Measurements from ENCODE around the gene MUC5B. TPM values are rescaled to one million over a fixed set of nuclear protein-coding genes. Genes with fewer than 3 reads are reported as not detected.

MUC5B gene
- total and polyA plus RNA-seq, 2 of the 13 experiments (the other 11 are each of a cell fraction or from before 2014, with no cell fraction given) = 0.01 TPM; not detected in 1

- TF ChIP-seq ZMYM4 (CRISPR knock-in tag; IDR thresholded peaks at IDR 0.05) = 0 out of 2 replicates have a peak, but pooled peaks have one; percentile 47
- TF ChIP-seq GLI4 (CRISPR knock-in tag; IDR thresholded peaks at IDR 0.05; ENCODE audit: borderline replicate concordance) = no peak; the same call in 1 of the 2 replicates
- no peak for TF ChIP-seq KAT2B (IDR thresholded peaks at IDR 0.05; ENCODE audit: borderline replicate concordance, low read depth, low read length)
- TF ChIP-seq SSRP1 (CRISPR knock-in tag; IDR thresholded peaks at IDR 0.05) = no peak
- no peak for TF ChIP-seq KAT7 (CRISPR knock-in tag; IDR thresholded peaks at IDR 0.05; ENCODE audit: borderline replicate concordance)
- TF ChIP-seq TCF12 (IDR thresholded peaks at IDR 0.05) = no peak
- TF ChIP-seq TCF12 (CRISPR knock-in tag; IDR thresholded peaks at IDR 0.05) = no peak
- TF ChIP-seq ZNF530 (CRISPR knock-in tag; IDR thresholded peaks at IDR 0.05; ENCODE audit: low read depth) = no peak
- TF ChIP-seq PRMT3 (CRISPR knock-in tag; IDR thresholded peaks at IDR 0.05; ENCODE audit: borderline replicate concordance, low read depth) = peak; percentile 68; the same call in 1 of the 2 replicates
- 0 out of 2 replicates have a peak, but pooled peaks have one; percentile 59 for TF ChIP-seq MIER3 (CRISPR knock-in tag; IDR thresholded peaks at IDR 0.05; ENCODE audit: borderline replicate concordance)
- no peak for TF ChIP-seq SRSF9 (IDR thresholded peaks at IDR 0.05; ENCODE audit: borderline replicate concordance, insufficient read depth, low read depth, low read length, poor library complexity, severe bottlenecking)
- TF ChIP-seq FOSL1 (CRISPR knock-in tag; IDR thresholded peaks at IDR 0.05; ENCODE audit: borderline replicate concordance) = no peak
- 0 out of 2 replicates have a peak, but pooled peaks have one; percentile 25 for TF ChIP-seq ARID5B (CRISPR knock-in tag; IDR thresholded peaks at IDR 0.05)
- no peak for TF ChIP-seq SNAPC5 (CRISPR knock-in tag; IDR thresholded peaks at IDR 0.05; ENCODE audit: borderline replicate concordance)
- TF ChIP-seq IKZF1 (IDR thresholded peaks at IDR 0.05) = no peak
- no peak for TF ChIP-seq HMGXB4 (CRISPR knock-in tag; IDR thresholded peaks at IDR 0.05; ENCODE audit: borderline replicate concordance in 1 of 2, low read depth in 1 of 2)
- no peak for TF ChIP-seq TBX3 (IDR thresholded peaks at IDR 0.05; ENCODE audit: borderline replicate concordance)
- no peak for TF ChIP-seq KDM1A (CRISPR knock-in tag; IDR thresholded peaks at IDR 0.05)
- 0 out of 2 replicates have a peak, but pooled peaks have one; percentile 21 for TF ChIP-seq NFYB (CRISPR knock-in tag; IDR thresholded peaks at IDR 0.05)
- peak; percentile 50 for TF ChIP-seq RARA (CRISPR knock-in tag; IDR thresholded peaks at IDR 0.05)
- TF ChIP-seq CBX5 (CRISPR knock-in tag; IDR thresholded peaks at IDR 0.05; ENCODE audit: borderline replicate concordance) = no peak
Observed at GRCh38 chr11:1238767-1239595, 16.1 kb downstream of the MUC5B start (continued).

Data from HepG2 (cell line).